Astrocyte (in vitro differentiated cells and primary cell): Measurements from ENCODE around the gene PNPLA5.

Experiments used
- EZH2 ChIP-seq: IDR thresholded peaks from 2 replicates; pipeline ENCODE4 v1.6.1; 2012; ENCODE audit warnings: mild to moderate bottlenecking, low read length, inconsistent platforms; ENCODE audit not compliant: insufficient read depth
- TF ChIP-seq, protein P1 (sequence below): IDR thresholded peaks from 2 replicates; pipeline ENCODE4 v1.5.1; 2011; ENCODE audit warnings: low read depth, mild to moderate bottlenecking, inconsistent platforms, low read length, moderate library complexity; ENCODE audit not compliant: insufficient read depth

DNA sequence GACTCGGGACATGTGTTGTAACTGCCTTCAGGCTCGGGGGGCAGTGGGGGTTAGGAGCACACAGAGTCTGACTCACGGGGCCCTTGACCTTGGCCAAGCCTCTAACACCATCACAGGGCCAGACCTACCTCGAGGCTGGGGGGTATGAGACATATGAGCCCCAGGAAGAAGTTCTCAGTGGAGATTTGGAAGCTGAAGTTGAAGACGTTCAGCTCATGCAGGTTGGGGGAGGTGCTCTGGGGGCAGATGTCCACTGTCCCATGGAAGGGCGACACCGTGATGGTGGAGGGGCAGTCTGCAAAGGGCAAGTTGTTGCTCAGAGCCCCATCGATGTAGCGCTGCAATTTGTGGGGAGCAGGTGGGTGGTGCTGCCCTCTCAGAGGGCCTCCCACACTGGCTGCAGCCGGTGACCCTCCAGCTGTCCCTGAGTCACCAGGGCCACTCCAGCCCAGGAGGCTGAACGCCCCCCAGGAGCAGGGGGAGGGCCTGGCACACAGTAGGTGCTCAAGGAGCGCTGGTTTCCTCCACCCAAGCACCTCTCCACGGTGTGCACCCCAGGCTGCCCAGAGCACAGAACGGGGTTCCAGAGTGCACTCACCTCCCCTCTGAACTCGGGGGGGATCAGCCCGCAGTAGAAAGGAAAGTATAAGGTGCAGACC is 2.5 kb downstream of the PNPLA5 start:
- no peak for TF ChIP-seq EZH2
- TF ChIP-seq, protein P1, sequence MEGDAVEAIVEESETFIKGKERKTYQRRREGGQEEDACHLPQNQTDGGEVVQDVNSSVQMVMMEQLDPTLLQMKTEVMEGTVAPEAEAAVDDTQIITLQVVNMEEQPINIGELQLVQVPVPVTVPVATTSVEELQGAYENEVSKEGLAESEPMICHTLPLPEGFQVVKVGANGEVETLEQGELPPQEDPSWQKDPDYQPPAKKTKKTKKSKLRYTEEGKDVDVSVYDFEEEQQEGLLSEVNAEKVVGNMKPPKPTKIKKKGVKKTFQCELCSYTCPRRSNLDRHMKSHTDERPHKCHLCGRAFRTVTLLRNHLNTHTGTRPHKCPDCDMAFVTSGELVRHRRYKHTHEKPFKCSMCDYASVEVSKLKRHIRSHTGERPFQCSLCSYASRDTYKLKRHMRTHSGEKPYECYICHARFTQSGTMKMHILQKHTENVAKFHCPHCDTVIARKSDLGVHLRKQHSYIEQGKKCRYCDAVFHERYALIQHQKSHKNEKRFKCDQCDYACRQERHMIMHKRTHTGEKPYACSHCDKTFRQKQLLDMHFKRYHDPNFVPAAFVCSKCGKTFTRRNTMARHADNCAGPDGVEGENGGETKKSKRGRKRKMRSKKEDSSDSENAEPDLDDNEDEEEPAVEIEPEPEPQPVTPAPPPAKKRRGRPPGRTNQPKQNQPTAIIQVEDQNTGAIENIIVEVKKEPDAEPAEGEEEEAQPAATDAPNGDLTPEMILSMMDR = no peak
